Activated T-cell treated with anti-CD3 and anti-CD28 coated beads for 4 hours (primary cell): ENCODE results near the gene MTHFSD.

ENCODE experiments used
- DNase-seq: peaks from one replicate; pipeline ENCODE4 v3.0.0-alpha.2; 2020

The MTHFSD gene

DNA sequence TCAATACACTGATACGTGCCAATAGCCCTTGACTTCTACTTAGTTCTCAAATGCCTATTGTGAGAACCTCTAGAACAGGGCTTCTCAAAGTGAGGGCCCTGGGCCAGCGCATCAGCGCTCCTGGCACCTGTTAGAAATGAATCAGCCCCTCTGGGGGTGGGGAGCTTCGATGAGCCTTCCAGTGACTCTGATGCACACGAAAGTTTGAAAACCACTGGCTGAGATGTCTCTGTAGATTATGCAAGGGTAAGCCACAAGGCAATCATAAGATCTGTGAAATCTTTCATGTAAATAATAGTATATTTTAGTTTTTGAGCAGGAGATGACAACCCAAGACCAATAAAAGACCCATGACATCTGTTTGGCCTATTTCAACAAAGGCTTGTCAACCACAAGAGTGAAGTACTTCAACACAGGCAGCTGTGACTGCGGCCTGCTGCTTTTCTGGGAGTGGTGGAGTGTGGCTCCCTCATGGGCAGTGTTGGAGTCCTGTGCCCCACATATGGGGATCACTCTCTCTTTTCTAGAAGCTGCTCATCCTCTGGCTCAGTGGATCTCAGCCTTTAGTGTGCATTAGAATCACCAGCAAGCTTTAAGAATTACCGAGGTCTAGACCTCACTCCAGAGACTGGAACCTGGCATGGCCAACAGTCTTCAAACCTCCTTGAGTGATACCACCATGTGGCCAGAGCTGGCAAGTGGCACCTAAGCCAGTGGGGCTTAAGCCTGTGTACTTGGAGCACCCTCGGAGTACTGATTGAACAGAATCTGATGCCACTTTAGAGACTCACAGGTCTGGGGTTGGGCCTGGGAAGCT is 5.8 kb downstream of the MTHFSD start:
- no peak for DNase-seq

- DNase-seq: no peak
Measured at GRCh38 chr16:86547286-86547685, 7.7 kb downstream of the MTHFSD start.

DNA sequence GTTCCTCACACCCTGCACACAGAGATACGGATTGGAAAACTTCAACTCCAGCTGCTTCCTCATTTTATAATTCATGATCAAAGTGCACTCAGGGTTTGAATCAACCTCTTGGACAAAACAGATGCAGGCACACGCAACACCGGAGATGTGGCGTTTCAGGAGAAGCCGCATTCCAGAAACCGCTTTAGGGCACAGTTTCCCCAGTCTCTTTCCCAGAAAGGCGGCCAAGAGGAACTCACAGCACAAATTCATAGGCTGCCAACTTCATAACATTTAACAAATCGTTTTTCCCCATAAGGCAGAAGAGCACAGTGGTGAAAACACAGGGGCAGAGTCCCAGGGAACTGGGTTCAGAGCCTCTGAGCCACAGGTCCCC is 8.4 kb downstream of the MTHFSD start:
- DNase-seq: no peak

GRCh38 chr16:86545954-86546637 is 8.9 kb downstream of the MTHFSD start:
- DNase-seq: no peak

GRCh38 chr16:86545481-86545880 is 9.6 kb downstream of the MTHFSD start:
- DNase-seq: no peak

DNA sequence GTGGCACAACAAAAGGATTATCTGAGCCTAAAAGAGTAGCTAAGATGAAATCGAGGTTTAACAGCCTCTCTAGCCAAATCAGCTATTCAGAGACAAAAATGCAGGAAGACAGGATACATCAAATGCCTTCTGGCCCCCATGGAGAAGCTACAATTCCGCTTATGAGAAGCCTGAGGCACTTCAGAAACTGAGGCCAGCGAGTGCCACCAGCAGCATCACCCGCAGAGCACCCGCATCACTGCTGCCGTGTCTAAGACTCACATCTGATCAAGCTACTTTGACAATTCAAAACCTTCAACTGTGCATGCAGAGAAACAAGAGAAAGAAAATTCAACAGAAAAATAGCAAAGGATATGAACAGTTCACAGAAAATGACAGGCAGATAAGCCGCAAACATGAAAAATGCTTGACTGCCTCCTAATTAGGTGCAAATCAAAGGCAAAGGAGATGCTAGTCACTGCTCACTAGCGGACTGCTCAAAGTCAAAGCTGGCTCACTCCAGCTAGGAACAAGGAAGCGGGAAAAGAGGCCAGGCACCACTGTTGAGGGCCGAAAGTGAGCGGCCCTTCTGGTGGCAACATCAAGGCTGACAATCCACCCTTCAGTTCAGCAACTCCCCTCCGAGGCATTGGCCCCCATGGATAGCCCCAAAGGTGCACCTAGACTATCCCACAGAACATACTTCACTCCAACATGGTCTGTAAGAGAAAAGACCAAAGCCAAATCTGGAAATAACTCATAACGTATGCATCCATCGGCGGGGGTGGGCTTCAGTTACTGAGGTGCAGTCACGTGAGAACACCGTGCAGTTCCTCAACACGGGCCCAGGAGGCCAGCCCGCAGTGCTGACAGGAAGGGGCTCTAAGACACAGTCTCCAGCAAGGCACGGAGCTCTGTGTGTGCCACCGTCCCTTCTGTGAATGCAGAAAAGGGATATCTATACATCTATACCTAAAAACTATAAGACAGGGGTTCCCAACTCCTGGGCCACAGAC is 12.0 kb downstream of the MTHFSD start:
- no peak for DNase-seq

- no peak for DNase-seq
Measured at GRCh38 chr16:86541560-86541959, 13.5 kb downstream of the MTHFSD start.

DNA sequence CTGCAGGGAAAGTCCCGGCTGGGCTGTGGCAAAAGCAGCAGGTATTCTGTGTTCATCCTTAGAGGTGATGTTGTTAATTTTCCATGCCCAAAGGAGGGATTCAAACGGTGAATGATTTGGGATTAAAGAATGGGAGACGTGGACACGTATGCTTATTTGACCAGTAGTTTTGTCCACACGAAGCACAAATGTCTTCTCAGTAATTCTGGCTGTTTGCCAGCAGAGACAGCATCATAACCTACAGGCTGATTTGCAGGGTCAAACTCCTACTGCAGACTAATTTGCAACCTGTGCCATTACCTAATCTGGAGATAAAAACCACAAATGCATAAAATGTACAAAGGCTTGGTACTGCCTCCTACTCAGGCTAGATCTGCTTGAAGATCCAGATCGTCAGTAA is 14.1 kb downstream of the MTHFSD start:
- no peak for DNase-seq

DNA sequence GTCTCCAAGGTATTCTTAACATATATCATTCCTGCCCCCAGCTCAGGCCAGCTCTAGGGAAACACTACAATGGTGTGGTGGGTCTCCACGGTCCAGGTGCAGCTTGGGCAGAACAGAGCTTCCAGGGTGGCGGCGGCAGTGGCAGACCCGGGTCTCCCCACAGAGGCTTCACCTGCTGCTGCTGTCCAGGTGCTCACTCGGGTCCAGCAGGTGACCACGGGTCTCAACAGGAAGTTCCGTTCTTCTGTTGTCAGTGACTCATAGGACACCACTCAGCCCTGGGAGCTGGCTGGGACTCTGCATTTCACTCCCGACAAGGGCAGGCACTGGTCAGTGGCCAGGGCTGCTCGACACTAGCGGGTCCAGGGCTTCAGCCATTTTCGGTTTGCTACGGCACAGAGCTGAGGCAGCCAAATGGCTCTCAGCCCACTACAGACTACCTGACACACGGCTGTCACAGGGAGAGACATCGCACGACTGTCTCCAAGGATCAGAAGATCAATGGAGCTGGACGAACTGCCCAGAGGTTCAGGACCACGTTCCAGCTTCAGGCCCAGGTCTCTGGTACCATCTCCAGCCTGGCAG is 16.7 kb downstream of the MTHFSD start:
- no peak for DNase-seq

DNA sequence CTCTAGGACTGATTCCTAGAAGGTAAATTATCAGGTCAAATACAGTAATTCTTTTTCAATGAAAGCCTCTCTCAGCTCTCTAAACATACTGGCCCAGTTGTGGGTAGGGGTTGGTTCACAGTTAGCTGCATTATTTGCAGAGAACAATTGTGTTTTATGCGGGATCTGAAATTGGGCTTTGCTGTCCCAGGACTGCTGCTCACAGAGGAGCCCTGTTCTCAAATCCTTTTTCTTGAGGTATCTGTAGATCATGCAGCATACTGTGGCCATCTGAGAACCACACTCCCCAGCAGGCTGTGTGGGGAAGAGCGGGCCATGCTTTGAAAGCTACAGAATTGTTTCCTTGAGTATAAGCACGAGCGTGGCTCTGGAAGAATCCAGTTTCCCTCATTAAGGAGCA is 17.5 kb downstream of the MTHFSD start:
- DNase-seq: no peak

GRCh38 chr16:86536621-86537020 is 18.4 kb downstream of the MTHFSD start:
- DNase-seq: no peak

DNA sequence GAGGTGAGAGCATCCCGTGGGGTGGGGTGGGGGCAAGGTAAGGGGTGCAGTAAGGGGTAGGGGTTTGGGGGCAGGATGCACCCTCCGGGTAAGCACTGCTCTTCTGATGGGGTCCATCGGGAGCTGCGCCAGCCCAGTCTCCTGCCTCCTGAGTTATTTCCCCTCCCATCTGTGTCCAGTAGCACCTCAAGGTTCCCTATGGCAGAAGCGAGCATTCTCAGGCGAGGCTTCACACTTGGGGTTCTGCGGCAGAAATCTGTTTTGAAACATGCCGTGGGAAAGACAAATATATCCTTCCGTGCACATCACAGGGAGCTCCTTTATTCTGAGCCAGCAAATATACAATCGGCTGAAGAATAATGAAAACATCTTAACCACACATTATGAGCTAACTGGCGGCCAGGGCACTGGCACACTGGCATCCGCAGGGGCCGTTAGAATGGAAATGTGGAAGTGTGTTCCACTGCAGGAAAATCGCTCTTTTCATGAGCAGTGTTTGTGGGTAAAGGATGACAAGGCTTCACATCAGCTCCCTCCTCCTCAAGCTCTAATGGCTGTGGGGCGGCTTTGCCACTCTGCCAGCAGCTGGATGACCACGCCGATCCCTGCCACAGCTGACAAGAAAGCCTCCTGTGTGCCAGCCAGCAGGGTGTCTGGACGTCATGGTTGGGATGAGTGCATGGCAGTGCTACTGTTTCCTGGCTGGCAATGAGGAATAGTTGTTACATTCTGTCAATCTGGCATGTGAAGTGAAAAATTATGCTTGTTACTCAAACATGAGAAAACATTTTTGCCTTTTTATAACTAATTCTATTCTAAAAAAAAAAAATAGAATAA is 20.0 kb downstream of the MTHFSD start:
- no peak for DNase-seq

- no peak for DNase-seq
Measured at GRCh38 chr16:86533767-86534351, 21.2 kb downstream of the MTHFSD start.

GRCh38 chr16:86533076-86533475 is 22.0 kb downstream of the MTHFSD start:
- DNase-seq: no peak

GRCh38 chr16:86532526-86532815 is 22.6 kb downstream of the MTHFSD start:
- DNase-seq: no peak

- DNase-seq: no peak
Measured at GRCh38 chr16:86531641-86532525, 23.2 kb downstream of the MTHFSD start.

- DNase-seq: no peak
Measured at GRCh38 chr16:86531191-86531545, 23.9 kb downstream of the MTHFSD start.

DNA sequence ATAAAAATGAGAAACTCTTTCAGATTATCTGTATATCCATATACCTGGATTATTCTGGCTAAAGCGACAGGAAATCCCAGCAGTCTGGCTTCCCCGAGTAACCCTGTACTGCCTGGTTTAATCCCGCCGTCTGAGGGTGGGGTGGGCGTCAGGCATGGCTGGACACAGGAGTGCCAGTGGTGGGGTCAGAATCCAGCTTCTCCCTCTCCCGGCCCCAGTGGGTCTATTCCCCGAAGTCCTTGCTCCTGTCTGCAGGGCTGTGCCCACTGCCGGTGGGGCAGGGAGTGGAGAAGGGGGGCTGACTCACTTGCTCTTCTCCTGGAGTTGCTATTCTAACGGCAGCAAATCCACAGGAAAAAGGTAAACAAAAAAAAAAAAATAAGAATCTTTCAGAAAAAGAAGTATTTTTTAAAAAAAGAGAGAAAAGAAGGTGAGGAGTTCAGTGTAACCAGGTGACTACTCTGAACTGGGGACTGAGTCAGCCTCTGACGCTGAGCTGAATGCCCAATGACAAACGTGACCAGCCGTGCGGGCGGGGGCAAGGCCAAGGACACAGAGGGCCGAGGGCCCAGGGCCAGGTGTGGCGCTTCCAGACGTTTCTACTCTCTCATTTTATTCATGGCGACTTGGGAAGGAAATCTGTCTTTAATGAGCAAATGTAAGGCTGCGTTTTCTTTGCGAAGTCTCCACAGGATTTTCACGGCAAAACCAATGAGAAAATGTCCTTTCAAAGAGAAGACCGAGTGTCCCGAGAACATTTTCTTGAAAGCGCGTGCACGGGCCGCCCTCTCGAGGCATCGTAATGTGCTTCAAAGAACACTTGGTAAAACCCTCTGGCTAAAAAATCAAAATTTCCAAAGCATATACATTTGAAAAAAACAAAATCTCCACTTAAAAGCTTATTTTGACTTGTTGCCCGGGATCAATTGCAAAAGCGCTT is 24.5 kb downstream of the MTHFSD start:
- no peak for DNase-seq

DNA sequence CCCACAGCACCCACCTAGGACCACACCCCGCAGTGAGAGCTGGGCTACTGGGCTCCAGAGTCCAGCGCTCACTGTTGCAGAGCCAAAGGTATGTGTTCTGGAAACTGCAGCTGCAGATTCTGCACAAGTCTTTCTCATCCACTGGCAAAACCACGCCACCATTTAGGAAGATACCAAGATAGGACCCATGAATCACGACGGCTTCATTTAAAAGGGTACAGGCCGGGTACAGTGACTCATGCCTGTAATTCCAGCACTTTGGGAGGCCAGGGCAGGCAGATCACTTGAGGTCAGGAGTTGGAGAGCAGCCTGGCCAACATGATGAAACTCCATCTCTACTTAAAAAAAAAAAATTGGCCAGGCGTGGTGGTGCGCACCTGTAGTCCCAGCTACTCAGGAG is 25.9 kb downstream of the MTHFSD start:
- no peak for DNase-seq
